HFFc6 (cell line): ENCODE data around the gene TNNT1. TPM values are rescaled to one million over a fixed set of nuclear protein-coding genes. Genes with fewer than 3 reads are reported as not detected.

Experiments used
- DNase-seq: peaks from one replicate; pipeline ENCODE4 v3.0.0-alpha.2; 2018
- H3K27ac Mint-ChIP-seq: 2 replicates; pipeline ENCODE4 v1.8.0; 2020; ENCODE audit warnings: mild to moderate bottlenecking, mixed read lengths
- H3K27me3 Mint-ChIP-seq: 2 replicates; pipeline ENCODE4 v1.8.0; 2021; ENCODE audit warnings: mild to moderate bottlenecking, moderate library complexity, mixed read lengths; ENCODE audit not compliant: insufficient read depth
- H3K36me3 Mint-ChIP-seq: 2 replicates; pipeline ENCODE4 v1.8.0; 2021; ENCODE audit warnings: low read depth, mixed read lengths
- H3K4me1 Mint-ChIP-seq: 2 replicates; pipeline ENCODE4 v1.8.0; 2020; ENCODE audit warnings: low read depth, mixed read lengths
- H3K4me3 Mint-ChIP-seq: 2 replicates; pipeline ENCODE4 v1.8.0; 2020; ENCODE audit warnings: mild to moderate bottlenecking, moderate library complexity, mixed read lengths
- H3K9me3 Mint-ChIP-seq: 2 replicates; pipeline ENCODE4 v1.8.0; 2020; ENCODE audit warnings: mild to moderate bottlenecking, mixed read lengths
- total RNA-seq, 6 experiments: library from RNA; stranded (reverse); fragmentation: NEBNext Ultra II Directional; extraction: Animal tissue kit (Norgen Biotek cat#: 25700); gene quantifications; 2 replicates in 1 of 6; 3 replicates in 5 of 6; pipeline ENCODE4 v1.2.3, GENCODE V29; 2021
- TF ChIP-seq, protein P1 (sequence below): fragments of 200-600 bp; sonication (generic); IDR thresholded peaks from 2 replicates; pipeline ENCODE4 v1.5.0; 2021; ENCODE audit warnings: antibody characterized with exemption, mild to moderate bottlenecking

Gene TNNT1
- total RNA-seq, 6 experiments from 2014 or later, result 4.1 to 8.8 (median 7.3) TPM

DNA sequence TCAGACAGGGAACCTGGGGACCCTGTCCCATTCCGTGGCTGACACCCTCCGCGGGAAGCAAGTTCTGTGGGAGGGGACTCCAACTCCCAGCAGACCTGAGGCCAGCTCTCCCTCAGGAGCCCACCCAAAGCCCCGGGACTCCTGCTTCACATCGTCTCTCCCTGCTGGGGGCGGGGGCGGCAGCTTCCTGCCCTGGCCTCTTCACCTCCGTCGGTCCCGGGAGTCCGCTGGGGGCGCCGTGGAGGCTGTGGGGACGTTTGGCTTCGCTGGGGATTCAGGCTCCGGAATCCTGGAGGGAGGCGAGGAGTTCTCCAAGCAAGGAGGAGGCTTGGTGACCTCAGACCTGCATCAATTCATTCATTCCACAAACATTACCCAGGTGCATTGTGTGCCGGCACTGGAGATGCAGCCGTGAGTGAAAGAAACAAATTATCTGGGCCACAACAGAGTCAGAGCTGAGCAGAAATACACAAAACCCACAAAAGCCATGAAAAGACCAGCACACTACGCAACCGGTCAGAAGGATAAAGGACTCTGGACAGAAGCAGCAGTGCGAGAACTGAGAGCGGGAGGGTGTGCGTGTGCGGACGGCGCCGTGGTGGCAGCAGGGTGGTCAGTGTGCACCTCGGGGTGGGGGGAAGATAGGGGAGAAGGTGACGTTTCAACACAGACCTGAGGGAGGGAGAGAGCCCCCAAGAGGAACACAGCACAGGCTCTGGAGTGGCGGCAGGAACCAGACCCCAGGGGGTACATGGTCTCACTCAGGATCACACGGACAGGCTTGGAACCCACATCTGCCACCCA is 54.3 kb downstream of the TNNT1 start:
- Mint-ChIP-seq H3K9me3 (no peaks in the 10 kb centered on the region), H3K4me3 (no peak overlapping the region), H3K27me3 (no peaks in the 10 kb centered on the region), H3K36me3 (0 out of 2 replicates have a peak, but pooled peaks cover 10% of the 10 kb centered on the region), H3K4me1 (no peaks in the 10 kb centered on the region; the same call in 1 of the 2 replicates), H3K27ac (no peak overlapping the region)
- TF ChIP-seq, protein P1, sequence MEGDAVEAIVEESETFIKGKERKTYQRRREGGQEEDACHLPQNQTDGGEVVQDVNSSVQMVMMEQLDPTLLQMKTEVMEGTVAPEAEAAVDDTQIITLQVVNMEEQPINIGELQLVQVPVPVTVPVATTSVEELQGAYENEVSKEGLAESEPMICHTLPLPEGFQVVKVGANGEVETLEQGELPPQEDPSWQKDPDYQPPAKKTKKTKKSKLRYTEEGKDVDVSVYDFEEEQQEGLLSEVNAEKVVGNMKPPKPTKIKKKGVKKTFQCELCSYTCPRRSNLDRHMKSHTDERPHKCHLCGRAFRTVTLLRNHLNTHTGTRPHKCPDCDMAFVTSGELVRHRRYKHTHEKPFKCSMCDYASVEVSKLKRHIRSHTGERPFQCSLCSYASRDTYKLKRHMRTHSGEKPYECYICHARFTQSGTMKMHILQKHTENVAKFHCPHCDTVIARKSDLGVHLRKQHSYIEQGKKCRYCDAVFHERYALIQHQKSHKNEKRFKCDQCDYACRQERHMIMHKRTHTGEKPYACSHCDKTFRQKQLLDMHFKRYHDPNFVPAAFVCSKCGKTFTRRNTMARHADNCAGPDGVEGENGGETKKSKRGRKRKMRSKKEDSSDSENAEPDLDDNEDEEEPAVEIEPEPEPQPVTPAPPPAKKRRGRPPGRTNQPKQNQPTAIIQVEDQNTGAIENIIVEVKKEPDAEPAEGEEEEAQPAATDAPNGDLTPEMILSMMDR, result no peak
- DNase-seq, result no peak

DNA sequence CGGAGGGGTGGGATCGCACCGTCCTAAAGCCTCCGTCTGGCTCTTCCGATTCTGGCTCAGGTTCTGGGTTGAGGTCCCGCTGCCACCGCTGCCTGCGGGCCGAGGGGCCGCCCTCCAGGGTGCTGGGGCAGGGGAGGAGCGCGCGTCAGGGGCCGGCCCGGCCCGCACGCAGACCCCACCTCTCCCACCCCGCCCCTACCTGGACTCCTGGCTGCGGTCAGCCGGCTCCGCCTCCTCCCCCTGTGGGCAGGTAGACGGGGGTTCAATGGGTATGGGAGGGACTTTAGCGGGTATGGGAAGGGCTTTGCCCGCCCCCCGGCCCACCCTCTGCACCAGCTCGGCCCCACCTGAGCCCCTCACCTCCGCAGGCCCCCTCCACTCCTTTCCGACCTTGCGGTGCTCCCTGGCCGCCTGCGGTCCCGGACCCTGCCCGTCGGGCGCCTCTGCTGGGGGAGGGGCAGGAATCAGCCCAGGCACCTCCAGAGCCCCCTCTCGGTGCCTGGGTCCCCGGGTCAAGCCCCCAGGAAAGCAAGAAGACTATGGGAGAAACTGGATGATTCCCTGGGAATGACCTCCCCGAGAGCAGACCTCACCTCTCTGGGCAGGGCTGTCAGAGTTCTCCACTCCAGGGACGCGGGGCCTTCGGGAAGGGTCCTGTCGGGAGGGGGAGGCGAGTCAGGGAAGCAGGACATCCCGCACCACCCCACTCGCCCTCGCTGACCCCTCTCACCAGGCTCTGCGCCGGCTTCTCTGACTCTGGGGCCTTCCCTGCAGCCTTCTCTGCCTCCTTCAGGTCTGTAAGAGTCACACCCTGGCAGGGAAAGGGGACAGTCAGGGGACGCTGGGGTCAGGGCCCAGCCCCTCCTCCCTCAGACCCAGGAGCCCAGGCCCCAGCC is 56.3 kb downstream of the TNNT1 start:
- Mint-ChIP-seq H3K9me3 (no peaks in the 10 kb centered on the region), H3K4me1 (peaks cover 11% of the 10 kb centered on the region), H3K27me3 (peaks cover 1% of the 10 kb centered on the region; the same call in 1 of the 2 replicates), H3K4me3 (no peak overlapping the region), H3K36me3 (0 out of 2 replicates have a peak, but pooled peaks cover 10% of the 10 kb centered on the region), H3K27ac (no peak overlapping the region)
- TF ChIP-seq, protein P1, result no peak
- DNase-seq, result no peak

DNA sequence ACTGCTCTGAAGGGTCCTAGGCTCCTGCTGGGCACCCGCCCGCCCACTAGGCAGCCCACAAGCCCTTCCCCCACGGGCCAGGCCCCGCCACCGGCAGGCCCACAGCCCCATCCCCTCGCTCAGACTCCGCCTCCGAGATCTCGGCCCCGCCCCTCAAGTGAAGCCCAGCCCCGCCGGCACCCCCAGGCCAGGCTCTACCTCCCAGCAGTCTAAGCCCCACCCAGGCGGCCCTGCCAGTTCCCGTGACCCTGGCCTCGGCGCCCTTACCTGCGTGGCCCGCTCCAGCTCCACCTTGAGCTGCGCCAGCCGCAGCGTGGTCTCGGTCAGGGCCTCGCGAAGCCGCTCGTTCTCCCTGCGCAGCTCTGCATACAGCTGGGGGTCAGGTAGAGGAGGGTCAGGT is 57.1 kb downstream of the TNNT1 start:
- H3K36me3 Mint-ChIP-seq, result 0 out of 2 replicates have a peak, but pooled peaks cover 10% of the 10 kb centered on the region
- peaks cover 8% of the 10 kb centered on the region; the same call in 1 of the 2 replicates for H3K27me3 Mint-ChIP-seq
- no peak overlapping the region for H3K4me3 Mint-ChIP-seq
- TF ChIP-seq, protein P1, result no peak
- no peaks in the 10 kb centered on the region for H3K9me3 Mint-ChIP-seq
- DNase-seq, result no peak
- H3K4me1 Mint-ChIP-seq, result peaks cover 18% of the 10 kb centered on the region
- no peak overlapping the region for H3K27ac Mint-ChIP-seq

DNA sequence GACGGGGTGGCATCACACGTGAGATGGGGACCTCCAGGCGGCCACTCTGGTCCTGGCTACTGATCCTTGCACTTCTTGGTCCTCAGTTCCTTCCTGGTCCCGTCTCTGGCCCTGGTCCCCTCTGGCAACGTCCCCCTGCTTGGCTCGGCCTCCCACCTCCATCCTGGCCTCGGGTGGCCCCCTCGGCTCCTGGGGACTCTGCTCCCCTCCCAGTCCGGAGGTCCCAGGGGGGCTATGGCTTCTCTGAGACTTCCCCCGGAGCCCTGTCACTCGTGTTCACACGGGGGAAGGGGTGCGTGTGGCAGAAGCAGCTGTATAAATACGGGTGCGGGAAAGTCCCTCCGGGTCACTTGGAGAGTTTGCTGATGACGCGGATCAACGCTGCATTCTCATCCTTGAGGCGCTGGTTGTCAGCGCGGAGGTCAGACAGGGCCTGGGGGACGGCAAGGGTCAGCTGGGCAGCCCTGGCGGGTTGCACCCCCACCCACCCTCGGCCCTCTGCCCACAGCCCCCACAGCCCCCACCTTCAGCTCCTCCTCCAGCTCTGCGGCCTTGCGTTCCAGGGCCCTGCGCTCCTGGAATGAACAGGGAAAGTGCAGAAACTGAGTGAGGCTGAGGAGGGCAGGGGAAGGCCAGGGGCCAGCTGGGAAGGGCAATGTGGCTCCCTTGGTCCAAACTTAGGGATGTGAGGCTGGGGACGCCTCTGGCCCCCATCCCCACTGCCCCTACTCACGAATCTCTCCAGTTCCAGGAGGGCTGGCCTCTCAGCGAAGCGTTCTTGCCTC is 57.7 kb downstream of the TNNT1 start:
- no peak for DNase-seq
- H3K27me3 Mint-ChIP-seq, result peaks cover 11% of the 10 kb centered on the region
- TF ChIP-seq, protein P1, result no peak
- no peaks in the 10 kb centered on the region for H3K9me3 Mint-ChIP-seq
- no peak overlapping the region for H3K4me3 Mint-ChIP-seq
- no peak overlapping the region for H3K27ac Mint-ChIP-seq
- peaks cover 18% of the 10 kb centered on the region for H3K4me1 Mint-ChIP-seq
- H3K36me3 Mint-ChIP-seq, result 0 out of 2 replicates have a peak, but pooled peaks cover 10% of the 10 kb centered on the region

DNA sequence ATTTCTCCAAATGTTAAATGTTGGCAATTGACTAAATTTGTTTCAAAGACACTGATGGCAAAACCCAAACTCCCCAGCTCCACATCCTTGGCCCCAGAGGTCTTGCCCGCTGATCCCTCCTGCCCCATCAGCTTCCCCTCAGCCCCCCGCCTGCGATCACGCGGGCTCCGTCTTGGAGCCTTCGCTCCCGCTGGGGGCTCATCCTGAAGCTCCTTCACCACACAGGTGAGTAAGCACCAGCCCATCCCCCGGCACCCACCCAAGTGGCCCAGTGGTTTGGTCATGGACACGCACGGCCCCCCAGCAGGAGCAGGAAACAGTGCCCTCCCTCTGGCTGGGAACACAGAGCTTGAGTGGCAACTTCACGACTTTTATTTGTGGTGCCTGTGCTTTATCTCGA is 58.4 kb downstream of the TNNT1 start:
- TF ChIP-seq, protein P1, result no peak
- peaks cover 18% of the 10 kb centered on the region for H3K4me1 Mint-ChIP-seq
- H3K36me3 Mint-ChIP-seq, result 0 out of 2 replicates have a peak, but pooled peaks cover 10% of the 10 kb centered on the region
- H3K4me3 Mint-ChIP-seq, result no peak overlapping the region
- H3K9me3 Mint-ChIP-seq, result no peaks in the 10 kb centered on the region
- no peak for DNase-seq
- H3K27ac Mint-ChIP-seq, result no peak overlapping the region; the same call in 1 of the 2 replicates
- peaks cover 14% of the 10 kb centered on the region for H3K27me3 Mint-ChIP-seq
